HG02885 (cell line): ENCODE measurements around the gene DLG2.
A peak's percentile ranks its signal among the peaks of the same experiment; 100 is the strongest.

Source experiments
- ATAC-seq: cut with Tn5 transposase; IDR thresholded peaks from one replicate; pipeline ENCODE4 v1.9.1; 2021; ENCODE audit warnings: mild to moderate bottlenecking; ENCODE audit not compliant: unreplicated experiment, poor library complexity

Gene DLG2

DNA sequence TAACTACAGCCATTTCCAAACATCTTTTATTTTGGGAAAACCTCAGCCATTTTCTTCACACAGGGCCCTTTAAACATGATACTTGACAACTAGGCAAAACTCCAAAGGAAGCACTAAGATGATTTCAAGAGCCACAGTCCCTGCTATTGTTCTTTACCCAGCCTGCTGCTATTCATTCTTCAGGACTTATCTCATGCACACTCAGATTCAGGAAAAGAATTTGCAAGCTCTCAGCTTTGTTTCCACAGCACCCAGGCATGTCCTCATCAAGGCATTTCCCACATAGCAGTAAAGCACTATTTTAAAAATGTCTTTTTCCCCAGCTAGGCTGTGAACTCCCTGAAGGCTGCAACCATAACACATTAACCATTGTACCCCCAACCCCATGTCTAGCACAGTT is 1731.6 kb downstream of the DLG2 start:
- ATAC-seq = no peak

DNA sequence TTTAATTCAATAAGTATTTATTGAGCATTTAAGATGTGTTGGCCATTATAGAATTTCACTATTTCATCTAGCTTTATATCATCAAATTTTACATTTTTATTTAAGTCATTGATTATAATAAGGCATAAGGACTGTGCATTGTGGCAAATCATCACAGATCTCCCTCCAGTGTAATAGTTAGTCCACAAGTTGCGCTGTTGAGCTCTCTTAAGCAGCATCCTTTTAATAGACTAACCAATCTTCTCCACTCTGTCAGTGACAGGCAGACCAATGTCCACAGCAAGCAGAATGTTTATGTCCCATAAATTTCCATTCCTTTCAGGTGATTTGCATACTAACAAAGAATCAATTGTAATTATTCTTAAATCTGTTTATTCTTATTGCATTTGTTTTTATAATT is 1745.7 kb downstream of the DLG2 start:
- peak; percentile 57 for ATAC-seq

DNA sequence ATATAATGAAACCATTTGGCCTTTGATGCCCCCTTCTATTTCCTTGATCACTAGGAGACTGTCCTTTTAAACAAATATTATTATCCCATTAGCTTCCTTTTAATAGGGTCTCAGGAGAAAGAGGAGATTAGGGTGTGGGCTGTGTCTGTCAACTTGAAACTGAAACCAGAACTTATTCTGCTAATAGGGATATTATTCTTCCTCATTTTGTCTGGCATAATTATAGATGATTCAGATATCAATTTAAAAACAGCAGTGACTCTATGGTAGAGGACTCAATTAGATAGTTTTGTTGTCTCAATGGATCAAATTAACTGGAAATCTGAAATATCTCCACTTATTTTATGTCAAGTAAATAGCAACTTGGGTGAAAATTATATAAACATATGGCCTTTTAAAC is 1756.1 kb downstream of the DLG2 start:
- no peak for ATAC-seq

DNA sequence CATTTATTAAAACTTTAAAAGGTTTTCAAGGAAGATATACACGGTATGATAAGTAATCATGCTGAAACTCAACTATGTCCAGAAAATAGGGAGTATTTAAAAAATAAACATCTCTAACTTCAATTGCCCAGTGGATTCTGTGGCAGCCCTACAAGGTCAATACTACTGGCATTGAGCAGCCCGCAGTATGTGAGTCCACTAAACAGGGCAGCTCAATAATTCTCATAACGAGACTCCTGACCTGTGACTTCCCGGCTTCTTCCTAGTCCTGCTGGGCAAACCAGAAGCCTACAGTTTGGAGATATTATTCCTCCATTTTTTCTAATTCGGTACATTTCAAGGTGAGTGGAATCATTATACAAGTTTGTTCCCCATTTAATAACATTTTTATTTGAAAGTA is 1760.5 kb downstream of the DLG2 start:
- no peak for ATAC-seq

DNA sequence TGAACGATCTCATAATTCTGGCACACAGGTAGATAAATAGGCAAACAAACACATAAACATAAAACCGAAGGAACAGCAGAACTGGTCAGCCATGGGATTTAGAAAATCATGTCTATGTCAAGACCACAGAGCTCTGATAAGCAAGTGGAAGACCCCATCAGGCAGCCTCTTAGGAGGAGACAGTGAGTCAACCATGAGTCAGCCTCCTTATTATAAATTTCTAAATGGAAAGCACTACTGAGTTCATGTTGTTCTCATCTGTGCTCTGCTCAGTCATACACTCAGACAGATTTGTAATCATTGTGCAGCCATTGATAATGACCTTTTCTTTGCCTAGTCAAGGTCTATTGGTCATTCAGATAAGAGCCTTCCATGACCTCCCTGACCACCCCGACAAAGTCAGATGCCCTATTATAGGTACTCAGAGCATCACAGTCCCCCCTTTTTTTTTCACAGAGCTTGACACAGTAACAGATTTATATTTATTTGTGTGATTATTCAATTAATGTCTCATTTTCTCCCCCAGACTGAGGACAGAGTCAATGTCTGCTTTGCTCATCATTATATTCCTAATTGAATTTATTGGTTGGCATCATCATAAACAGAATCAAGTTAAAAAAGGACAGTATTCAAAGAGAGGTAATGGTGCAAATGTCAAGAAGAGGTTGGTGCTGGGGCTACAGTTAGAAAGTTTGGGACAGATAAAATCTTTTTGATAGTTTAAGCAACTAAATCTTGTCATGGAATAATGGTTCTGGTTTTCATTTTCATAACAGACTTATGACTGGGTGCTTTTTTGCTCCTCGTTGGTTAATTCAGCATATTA is 1761.3 kb downstream of the DLG2 start:
- ATAC-seq = no peak

DNA sequence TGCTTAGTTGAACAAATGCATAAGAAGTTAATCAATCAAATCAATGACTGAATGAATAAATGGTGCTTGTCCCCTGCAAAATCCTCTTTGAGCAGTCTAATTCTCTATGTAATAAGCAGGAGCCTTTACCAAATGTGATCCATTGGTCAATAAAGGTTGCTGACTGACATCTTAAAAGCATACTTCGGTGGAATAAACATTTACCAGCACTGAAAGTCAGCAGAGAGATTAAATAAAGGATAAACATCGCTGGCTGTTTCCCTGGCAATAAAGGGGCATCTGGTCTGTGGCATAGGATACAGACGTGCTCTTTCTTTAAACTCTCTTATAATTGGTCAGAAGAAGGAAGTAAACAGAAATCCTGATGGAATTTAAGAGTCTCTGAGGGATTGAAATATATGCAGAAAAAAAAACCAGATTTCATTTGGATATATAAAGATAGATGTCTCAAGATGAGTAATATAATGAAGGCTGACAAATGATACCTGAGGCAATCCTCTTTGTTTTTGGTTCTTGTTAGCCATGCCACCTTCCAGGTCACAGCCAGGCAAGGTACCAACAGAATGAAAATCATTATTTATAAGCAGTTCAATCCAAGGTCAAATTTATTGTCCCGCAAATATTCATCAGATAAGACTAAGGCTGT is 1762.6 kb downstream of the DLG2 start:
- no peak for ATAC-seq

DNA sequence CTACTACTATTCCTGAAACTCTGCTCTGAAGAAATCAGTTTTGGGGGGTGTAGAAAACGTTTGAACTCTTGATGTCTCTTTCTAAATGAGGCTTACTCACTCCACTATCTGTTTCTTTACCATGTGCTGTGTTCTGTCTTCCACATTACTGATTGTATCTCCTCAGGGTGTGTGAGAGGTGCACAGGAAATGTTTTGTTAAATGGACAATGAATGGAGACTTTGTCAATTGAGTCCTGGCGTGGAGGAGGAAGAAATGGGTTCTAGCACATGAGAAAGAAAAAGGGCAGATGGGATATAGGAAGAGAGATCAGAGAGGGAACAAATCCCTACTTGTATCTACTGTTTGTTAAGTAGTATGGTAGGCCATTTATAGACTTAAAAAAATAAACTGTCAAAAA is 1763.9 kb downstream of the DLG2 start:
- no peak for ATAC-seq

DNA sequence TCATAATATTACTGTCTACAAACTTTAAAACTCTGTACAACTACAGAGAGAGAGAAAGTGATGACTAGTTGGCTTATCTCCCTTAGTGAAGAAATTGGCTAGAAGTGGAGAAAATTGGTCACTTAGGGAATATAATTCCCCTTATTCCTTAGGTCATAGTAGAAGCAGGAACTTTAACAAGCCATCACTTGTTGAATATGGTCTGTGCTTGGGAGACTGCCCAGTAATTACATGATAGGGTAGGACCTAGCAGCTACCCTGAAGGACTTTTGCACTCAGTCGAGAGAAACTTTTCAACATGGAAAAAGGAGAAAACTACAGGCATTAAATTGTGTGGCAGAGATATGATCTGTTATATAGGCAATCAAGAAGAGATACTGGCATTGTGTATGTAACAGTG is 1764.5 kb downstream of the DLG2 start:
- ATAC-seq = no peak

DNA sequence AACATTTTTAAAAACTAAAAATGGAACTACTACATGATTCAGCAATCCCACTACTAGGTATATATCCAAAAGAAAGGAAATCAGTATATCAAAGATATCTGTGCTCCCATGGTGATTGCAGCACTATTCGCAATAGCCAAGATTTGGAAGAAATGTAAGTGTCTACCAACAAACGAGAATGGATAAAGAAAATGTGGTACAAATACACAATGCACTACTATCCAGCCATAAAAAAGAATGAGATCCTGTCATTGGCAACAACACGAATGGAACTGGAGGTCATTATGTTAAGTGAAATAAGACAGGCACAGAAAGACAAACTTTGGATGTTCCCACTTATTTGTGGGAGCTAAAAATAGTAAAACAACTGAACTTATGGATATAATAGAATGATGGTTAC is 1765.1 kb downstream of the DLG2 start:
- no peak for ATAC-seq

DNA sequence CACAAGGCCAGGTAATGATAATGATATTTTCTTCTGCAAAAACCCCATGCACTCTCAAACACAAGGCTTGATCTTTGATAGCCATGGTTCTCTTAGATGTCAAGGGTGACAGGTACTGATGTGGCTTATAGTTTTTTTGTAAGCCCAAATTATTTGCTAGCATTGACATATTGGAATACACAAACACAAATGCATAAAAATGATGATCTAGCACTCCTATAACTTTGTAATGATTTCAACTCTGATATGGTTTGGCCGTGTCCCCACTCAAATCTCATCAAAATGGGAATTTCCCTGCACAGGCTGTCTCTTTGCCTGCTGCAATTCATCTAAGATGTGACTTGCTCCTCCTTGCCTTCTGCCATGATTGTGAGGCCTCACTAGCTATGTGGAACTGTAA is 1768.5 kb downstream of the DLG2 start:
- no peak for ATAC-seq

DNA sequence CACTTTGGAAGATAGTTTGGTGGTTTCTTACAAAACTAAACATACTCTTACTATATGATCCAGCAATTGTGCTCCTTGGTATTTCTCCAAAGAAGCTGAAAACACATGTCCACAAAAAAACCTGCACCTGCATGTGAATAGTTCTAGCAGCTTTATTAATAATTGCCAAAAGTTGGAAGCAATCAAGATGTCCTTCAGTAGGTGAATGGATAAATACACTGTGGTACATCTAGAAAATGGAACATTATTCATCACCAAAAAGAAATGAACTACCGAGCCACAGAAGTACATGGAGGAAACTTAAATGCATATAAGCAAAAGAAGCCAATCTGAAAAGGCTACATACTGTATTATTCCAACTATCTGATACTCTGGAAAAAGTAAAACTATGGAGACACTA is 1771.9 kb downstream of the DLG2 start:
- no peak for ATAC-seq

DNA sequence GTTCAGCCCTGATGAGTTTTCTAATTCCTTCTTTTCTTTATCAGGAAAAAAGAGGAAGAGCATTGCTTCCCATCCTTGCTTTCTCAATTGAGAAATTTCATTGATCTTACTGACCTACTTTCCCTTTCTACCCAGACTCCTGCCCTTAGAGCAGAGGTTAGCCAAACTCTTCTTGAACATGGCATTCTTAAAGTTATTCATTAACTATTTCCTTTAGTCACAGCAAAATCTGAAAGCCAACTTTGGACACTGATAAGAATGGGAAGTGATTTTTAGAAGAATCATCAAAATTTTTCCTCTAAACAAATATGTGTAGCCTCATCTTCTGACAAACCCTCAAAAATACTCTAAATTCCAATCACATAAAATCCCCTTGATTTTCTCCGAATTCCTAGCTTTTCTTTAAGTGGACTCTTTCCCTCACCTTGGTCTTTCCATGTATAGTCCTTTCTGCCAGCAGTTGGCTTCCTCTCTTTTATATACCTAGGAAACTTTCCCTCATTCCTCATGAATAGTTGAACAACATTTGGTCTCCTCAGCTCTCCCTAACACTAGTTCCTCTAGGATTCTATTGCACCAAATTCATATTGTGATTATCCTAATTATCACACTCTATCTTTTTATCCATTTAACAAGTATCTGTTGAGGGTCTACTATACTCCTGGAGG is 1774.2 kb downstream of the DLG2 start:
- ATAC-seq = no peak

DNA sequence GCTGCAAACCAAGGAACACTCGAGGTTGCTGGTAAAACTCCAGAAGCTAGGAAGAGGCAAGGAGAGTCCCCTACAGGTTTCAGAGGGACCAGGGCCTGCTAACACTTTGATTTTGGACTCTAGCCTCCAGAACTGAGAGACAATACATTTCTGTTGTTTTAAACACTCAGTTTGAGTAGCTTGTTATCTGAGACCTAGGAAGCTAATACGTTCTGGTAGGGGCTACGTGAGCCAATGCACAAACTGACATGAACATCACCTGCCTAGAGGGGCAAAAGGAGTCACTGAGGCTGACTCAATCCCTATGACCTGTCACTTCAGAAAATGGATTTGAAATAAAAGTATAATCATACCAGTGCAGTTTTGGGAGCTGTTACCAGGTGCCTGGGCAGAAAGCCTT is 1775.1 kb downstream of the DLG2 start:
- no peak for ATAC-seq

DNA sequence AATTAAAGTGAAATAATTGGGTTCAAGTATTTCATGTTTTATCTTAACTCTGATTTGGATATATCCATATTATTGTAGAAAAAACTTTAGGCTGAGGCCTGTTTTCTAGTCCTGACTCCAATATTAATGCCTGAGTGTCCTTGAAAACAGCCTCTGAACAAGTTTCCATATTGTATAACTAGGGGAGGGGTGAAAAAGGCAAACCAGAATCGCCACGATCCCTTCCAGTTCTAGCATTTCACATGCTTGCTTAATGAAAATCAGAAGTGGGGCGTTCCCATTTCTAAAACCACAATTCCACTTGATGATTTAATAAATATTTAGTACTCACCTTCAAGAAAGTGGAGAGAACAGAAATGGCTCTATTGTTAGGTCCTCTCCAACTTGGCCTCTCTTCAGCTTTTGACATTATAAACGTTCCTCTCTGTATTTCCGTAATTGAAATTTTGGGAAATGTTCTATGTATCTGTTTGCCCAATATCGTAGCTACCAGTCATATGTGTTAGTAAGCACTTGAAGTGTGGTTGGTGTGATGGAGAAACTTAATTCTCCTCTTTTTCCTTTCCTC is 1779.6 kb downstream of the DLG2 start:
- ATAC-seq = no peak

DNA sequence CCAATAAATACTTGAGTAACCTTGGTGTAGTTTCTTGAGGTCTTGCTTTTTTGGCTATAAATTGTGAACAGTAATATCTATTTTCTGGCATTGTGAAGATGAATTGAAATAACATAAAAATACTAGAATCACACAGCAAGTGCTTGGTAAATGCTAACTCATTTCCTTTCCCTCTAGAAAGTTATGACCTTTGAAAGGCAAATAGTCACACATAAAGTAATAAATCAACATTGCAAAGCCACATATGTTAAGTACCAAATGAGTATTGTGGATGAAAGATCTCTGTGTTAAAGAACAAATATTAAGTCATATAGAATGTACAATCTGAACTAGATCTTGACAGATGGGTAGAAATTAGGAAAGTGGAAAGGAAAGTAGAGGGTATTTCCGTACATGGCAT is 1781.3 kb downstream of the DLG2 start:
- ATAC-seq = no peak

DNA sequence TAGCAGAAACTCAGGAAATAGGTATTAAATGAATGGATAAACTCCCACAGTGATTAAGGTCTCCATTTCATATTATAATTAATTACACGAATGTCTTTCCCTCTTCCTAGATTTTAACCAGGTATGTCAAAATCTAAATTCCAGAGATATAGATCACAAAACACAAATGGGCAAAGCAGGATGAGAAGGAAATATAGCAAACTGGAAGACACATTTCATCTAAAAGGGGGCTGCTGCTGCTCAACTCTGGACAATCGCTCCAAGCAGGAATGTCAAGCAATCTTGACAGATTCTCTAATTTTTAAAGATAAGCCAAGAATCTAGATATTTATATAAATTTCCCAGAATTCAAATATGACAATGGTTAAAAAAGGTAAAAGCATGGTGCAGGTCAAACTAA is 1786.8 kb downstream of the DLG2 start:
- ATAC-seq = no peak

DNA sequence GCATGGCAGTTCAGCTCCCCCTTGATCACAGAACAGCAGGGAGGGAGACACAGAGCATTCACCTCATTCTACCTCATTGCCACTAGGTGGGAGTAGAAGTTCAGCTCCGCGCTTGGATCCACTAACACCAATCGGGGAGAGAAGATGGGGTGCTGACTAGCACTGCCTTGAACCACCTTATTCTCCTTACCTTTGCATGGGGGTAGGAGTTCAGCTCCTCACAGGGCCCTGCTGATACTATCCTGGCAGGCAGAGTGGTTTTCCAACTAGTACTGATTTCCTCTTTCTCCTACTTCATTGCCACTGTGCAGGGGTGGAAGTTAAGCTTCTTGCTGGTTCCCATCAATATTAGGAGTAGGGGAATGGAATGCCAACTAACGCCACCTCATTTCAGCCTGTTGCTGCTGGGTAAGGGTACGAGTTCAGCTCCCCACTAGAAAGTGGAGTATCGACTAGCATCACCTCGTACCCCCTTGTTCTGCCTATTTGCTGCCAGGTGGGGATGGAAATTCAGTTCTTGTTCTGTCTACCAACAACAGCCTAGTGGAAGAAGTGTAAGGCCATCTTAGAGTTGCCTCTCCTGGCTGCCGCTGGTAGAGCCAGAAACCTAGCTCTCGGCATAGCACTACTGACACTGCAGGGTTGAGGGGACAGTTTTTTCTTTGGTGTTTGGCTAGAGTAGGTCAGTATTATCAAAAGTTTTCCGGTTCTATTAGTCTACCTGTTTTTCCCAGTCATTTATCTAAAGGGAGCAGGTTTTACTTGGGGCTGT is 1790.1 kb downstream of the DLG2 start:
- peak; percentile 86 for ATAC-seq

DNA sequence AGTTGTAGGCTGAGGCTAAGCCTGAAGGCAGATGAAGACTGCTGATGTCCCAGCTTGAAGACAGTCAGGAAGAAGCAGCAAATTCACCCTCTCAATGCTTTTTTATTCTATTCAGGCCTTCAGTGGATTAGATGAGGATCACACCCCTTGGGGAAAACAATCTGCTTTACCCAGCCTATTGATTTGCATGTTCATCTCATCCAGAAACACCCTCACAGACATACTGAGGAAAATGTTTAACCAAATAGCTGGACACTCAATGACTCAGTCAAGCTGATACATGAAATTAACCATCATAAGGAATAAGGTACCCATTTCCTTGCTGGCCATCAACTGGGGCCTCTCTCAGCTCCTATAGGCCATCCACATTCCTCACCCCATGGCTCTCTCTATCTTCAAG is 1791.1 kb downstream of the DLG2 start:
- no peak for ATAC-seq

DNA sequence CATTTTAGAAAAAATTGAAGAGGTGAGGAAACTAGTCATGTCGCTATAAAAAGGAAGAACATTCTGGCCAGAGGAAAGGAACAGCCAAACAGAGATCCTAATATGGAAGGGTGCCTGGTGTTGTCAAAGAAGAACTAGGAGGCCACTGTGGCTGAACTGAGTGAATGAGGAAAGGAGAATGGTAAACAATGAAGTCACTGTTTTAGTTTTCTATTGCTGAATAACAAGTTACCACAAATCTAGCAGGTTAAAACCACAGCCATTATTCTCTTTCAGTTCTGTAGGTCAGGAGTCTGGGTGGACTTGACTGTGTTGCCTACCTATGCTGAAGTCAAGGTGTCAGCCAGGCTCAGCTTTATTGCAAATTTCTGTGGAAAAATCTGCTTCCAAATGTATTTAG is 1791.7 kb downstream of the DLG2 start:
- ATAC-seq = peak; percentile 86

DNA sequence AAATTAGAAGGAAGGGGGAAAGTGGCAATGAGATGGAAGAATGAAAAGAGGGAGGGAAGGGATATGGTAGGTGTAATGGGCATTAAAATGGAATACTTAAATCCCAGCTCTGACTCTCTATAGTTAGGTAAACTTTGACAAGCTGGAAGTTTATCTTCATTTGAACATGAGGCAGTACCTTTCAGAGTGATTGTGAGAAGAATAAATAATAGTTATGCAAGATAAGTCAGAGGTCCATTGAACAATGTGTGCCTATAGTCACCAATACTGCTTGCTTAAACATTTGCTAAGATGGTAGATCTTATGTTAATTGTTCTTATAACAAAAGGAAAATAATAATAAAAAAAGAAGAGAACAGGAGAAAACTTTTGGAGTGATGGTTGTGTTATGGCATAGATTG is 1795.2 kb downstream of the DLG2 start:
- ATAC-seq = no peak
